ENCODE measurements around the gene C19orf18.

- TF ChIP-seq BHLHE40 (IDR thresholded peaks at IDR 0.05; ENCODE audit: borderline replicate concordance) (no peak), FOXA1 (IDR thresholded peaks at IDR 0.05) (no peak), SP1 (IDR thresholded peaks at IDR 0.05) (no peak), LEF1 (IDR thresholded peaks at IDR 0.05; ENCODE audit: borderline replicate concordance) (no peak), FOXM1 (IDR thresholded peaks at IDR 0.05; ENCODE audit: borderline replicate concordance) (no peak), TARDBP (IDR thresholded peaks at IDR 0.05) (no peak), NFRKB (IDR thresholded peaks at IDR 0.05) (no peak)
Measured at GRCh38 chr19:57949296-57949695, 25.0 kb downstream of the C19orf18 start.
